Mammary epithelial cell (primary cell): ENCODE results near the gene GDPD3.

Experiments used
- CTCF ChIP-seq, 2 donors: IDR thresholded peaks in 1 of 2; conservative IDR thresholded peaks in 1 of 2; 2 replicates each; pipeline ENCODE4 v1.5.1; 2011 to 2012; ENCODE audit warnings: inconsistent platforms in 2 of 2, low read length in 2 of 2, mild to moderate bottlenecking in 2 of 2, control low read depth in 1 of 2, low read depth in 1 of 2; ENCODE audit not compliant: insufficient read depth in 1 of 2; ENCODE audit errors: extremely low read depth in 1 of 2
- EZH2 ChIP-seq: IDR thresholded peaks from 2 replicates; pipeline ENCODE4 v1.6.1; 2012; ENCODE audit warnings: low read length, inconsistent platforms, borderline replicate concordance

- TF ChIP-seq CTCF (conservative IDR thresholded peaks at IDR 0.05 in 1 of 2, IDR thresholded peaks at IDR 0.05 in 1 of 2; ENCODE audit: extremely low read depth in 1 of 2, insufficient read depth in 1 of 2, low read depth in 1 of 2, low read length in 2 of 2) = no peak
- TF ChIP-seq EZH2 = no peak
These were observed 2.7 kb downstream of the GDPD3 start for GRCh38 chr16:30110661-30111060.
